LNCaP clone FGC (cell line): ENCODE data around the gene ACTBL2.
"Not testable (repeated sequence)": the region's sequence is repeated elsewhere in the genome, so short reads cannot be mapped to it uniquely, and the experiment has no call there.

Experiments
- DNase-seq: peaks from one replicate; pipeline ENCODE4 v3.0.0-alpha.2; 2011; ENCODE audit warnings: low read depth
- H3K4me3 ChIP-seq: 2 replicates; pipeline ENCODE4 v1.5.1; 2011; ENCODE audit warnings: mild to moderate bottlenecking, low read depth, low read length, control low read depth
- TF ChIP-seq, protein P1 (sequence below): IDR thresholded peaks from 2 replicates; pipeline ENCODE4 v1.5.1; 2012; ENCODE audit warnings: mild to moderate bottlenecking; ENCODE audit not compliant: control insufficient read depth, insufficient read depth; ENCODE audit errors: extremely low read depth

ACTBL2 gene

GRCh38 chr5:57476601-57477056, 6.0 kb downstream of the ACTBL2 start:
- H3K4me3 ChIP-seq = no peak overlapping the region
- TF ChIP-seq, protein P1, sequence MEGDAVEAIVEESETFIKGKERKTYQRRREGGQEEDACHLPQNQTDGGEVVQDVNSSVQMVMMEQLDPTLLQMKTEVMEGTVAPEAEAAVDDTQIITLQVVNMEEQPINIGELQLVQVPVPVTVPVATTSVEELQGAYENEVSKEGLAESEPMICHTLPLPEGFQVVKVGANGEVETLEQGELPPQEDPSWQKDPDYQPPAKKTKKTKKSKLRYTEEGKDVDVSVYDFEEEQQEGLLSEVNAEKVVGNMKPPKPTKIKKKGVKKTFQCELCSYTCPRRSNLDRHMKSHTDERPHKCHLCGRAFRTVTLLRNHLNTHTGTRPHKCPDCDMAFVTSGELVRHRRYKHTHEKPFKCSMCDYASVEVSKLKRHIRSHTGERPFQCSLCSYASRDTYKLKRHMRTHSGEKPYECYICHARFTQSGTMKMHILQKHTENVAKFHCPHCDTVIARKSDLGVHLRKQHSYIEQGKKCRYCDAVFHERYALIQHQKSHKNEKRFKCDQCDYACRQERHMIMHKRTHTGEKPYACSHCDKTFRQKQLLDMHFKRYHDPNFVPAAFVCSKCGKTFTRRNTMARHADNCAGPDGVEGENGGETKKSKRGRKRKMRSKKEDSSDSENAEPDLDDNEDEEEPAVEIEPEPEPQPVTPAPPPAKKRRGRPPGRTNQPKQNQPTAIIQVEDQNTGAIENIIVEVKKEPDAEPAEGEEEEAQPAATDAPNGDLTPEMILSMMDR = no peak
- no peak for DNase-seq

GRCh38 chr5:57470339-57470738, 12.3 kb downstream of the ACTBL2 start:
- no peak for DNase-seq
- H3K4me3 ChIP-seq = no peak overlapping the region
- TF ChIP-seq, protein P1 = no peak

- TF ChIP-seq, protein P1 = no peak
- no peak for DNase-seq
- H3K4me3 ChIP-seq = no peak overlapping the region
Observed at GRCh38 chr5:57468481-57469163, 14.0 kb downstream of the ACTBL2 start.

DNA sequence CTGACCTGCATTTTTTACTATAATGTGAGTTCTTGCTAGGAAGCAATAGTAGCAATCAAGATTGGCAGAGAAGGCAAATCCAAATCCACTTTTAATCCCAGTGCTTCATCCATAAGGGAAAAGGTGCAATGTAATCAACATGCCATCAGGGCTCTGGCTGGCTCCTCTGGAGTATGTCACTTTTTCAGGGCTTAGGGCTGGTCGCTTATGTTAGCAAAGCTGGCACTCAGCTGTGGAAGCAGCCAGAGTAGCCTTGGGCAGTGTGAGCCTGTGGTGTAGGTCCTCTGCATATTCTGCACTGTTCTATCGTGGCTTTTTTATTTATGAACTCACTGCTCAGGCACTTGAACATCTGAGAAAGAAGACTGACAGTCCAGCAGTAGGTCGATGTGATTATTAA, 16.1 kb downstream of the ACTBL2 start:
- H3K4me3 ChIP-seq = no peak overlapping the region
- TF ChIP-seq, protein P1 = no peak
- DNase-seq = no peak

GRCh38 chr5:57460056-57460455, 22.6 kb downstream of the ACTBL2 start:
- not testable (repeated sequence) for DNase-seq

GRCh38 chr5:57458443-57458842, 24.2 kb downstream of the ACTBL2 start:
- TF ChIP-seq, protein P1 = no peak
- H3K4me3 ChIP-seq = no peak overlapping the region
- DNase-seq = no peak

More at GRCh38 chr5:57460056-57460455, 22.6 kb downstream of the ACTBL2 start:
- not testable (repeated sequence) for H3K4me3 ChIP-seq

- DNase-seq = no peak
- H3K4me3 ChIP-seq = no peak overlapping the region
- TF ChIP-seq, protein P1 = no peak
Observed at GRCh38 chr5:57456531-57457135, 26.0 kb downstream of the ACTBL2 start.
